Liver (tissue), 9 donors: ENCODE data around the gene USH2A. TPM values are rescaled to one million over a fixed set of nuclear protein-coding genes. Genes with fewer than 3 reads are reported as not detected.

ENCODE experiments used
- DNase-seq: peaks from one replicate; pipeline ENCODE4 v3.0.0-alpha.2; 2017; ENCODE audit warnings: low spot score
- H3K27ac ChIP-seq, 2 donors: one replicate each; pipeline ENCODE4 v1.7.0; 2013; ENCODE audit warnings: inconsistent platforms in 2 of 2, low read length in 2 of 2, control low read depth in 1 of 2, low read depth in 1 of 2, mild to moderate bottlenecking in 1 of 2
- H3K27me3 ChIP-seq, 4 donors: one replicate each; pipeline versions ENCODE4 v1.6.1 to v1.7.0; 2013; ENCODE audit warnings: low read length in 3 of 4, inconsistent platforms in 1 of 4, mild to moderate bottlenecking in 1 of 4, moderate library complexity in 1 of 4; ENCODE audit not compliant: control insufficient read depth in 4 of 4, insufficient read depth in 4 of 4
- H3K36me3 ChIP-seq, 4 donors: one replicate each; pipeline versions ENCODE4 v1.6.1 to v1.7.0; 2013; ENCODE audit warnings: low read length in 3 of 4, mild to moderate bottlenecking in 3 of 4, low read depth in 1 of 4, moderate library complexity in 1 of 4; ENCODE audit not compliant: control insufficient read depth in 4 of 4, insufficient read depth in 3 of 4
- H3K4me1 ChIP-seq, 4 donors: one replicate each; pipeline versions ENCODE4 v1.6.1 to v1.7.0; 2013; ENCODE audit warnings: low read length in 3 of 4, mild to moderate bottlenecking in 3 of 4, moderate library complexity in 1 of 4; ENCODE audit not compliant: control insufficient read depth in 4 of 4, insufficient read depth in 4 of 4
- H3K4me3 ChIP-seq, 3 donors: one replicate each; pipeline versions ENCODE4 v1.6.1 to v1.7.0; 2013; ENCODE audit warnings: low read length in 3 of 3, control low read depth in 1 of 3, low read depth in 1 of 3, mild to moderate bottlenecking in 1 of 3
- H3K9ac ChIP-seq, 2 donors: one replicate each; pipeline ENCODE4 v1.7.0; 2013; ENCODE audit warnings: low read length in 2 of 2, mild to moderate bottlenecking in 2 of 2, moderate library complexity in 2 of 2, control low read depth in 1 of 2, low read depth in 1 of 2
- H3K9me3 ChIP-seq, 4 donors: one replicate each; pipeline versions ENCODE4 v1.6.1 to v1.7.0; 2013; ENCODE audit warnings: low read length in 3 of 4; ENCODE audit not compliant: control insufficient read depth in 4 of 4
- ATF3 ChIP-seq: IDR thresholded peaks from 2 replicates; pipeline ENCODE4 v1.6.1; 2016; ENCODE audit warnings: antibody characterized with exemption
- CTCF ChIP-seq: fragments of 150-350 bp; IDR thresholded peaks from 2 replicates; pipeline ENCODE4 v1.5.1; 2017; ENCODE audit warnings: improper control_type of control experiment, low read depth, low read length; ENCODE audit not compliant: missing input control
- EGR1 ChIP-seq, 2 donors: IDR thresholded peaks; 2 replicates each; pipeline ENCODE4 v1.6.1; 2016 to 2018; ENCODE audit warnings: antibody characterized with exemption in 2 of 2, low read depth in 2 of 2
- FOXA1 ChIP-seq: IDR thresholded peaks from 2 replicates; pipeline ENCODE4 v1.6.1; 2016; ENCODE audit warnings: antibody characterized with exemption
- FOXA2 ChIP-seq: IDR thresholded peaks from 2 replicates; pipeline ENCODE4 v1.6.1; 2016; ENCODE audit warnings: antibody characterized with exemption
- GABPA ChIP-seq, 2 donors: IDR thresholded peaks in 1 of 2; conservative IDR thresholded peaks in 1 of 2; 2 replicates each; pipeline ENCODE4 v1.6.1; 2016; ENCODE audit warnings: antibody characterized with exemption in 2 of 2, mild to moderate bottlenecking in 1 of 2, moderate library complexity in 1 of 2
- HNF4A ChIP-seq, 2 donors: conservative IDR thresholded peaks; 2 replicates each; pipeline ENCODE4 v1.6.1; 2016; ENCODE audit warnings: antibody characterized with exemption in 2 of 2, mild to moderate bottlenecking in 2 of 2
- HNF4G ChIP-seq: IDR thresholded peaks from 2 replicates; pipeline ENCODE4 v1.6.1; 2016; ENCODE audit warnings: antibody characterized with exemption
- JUND ChIP-seq, 2 donors: IDR thresholded peaks; 2 replicates each; pipeline ENCODE4 v1.6.1; 2016; ENCODE audit warnings: antibody characterized with exemption in 2 of 2
- MAX ChIP-seq: IDR thresholded peaks from 2 replicates; pipeline ENCODE4 v1.6.1; 2016; ENCODE audit warnings: antibody characterized with exemption
- NR2F2 ChIP-seq: IDR thresholded peaks from 2 replicates; pipeline ENCODE4 v1.6.1; 2016; ENCODE audit warnings: antibody characterized with exemption
- RAD21 ChIP-seq, 2 donors: IDR thresholded peaks; 2 replicates each; pipeline ENCODE4 v1.6.1; 2016; ENCODE audit warnings: antibody characterized with exemption in 2 of 2, mild to moderate bottlenecking in 2 of 2
- REST ChIP-seq: IDR thresholded peaks from 2 replicates; pipeline ENCODE4 v1.6.1; 2016; ENCODE audit warnings: antibody characterized with exemption, mild to moderate bottlenecking
- RXRA ChIP-seq, 2 donors: IDR thresholded peaks; 2 replicates each; pipeline ENCODE4 v1.6.1; 2017 to 2018; ENCODE audit warnings: antibody characterized with exemption in 2 of 2, mild to moderate bottlenecking in 1 of 2
- SP1 ChIP-seq: IDR thresholded peaks from 2 replicates; pipeline ENCODE4 v1.6.1; 2018; ENCODE audit warnings: antibody characterized with exemption, mild to moderate bottlenecking
- TAF1 ChIP-seq: conservative IDR thresholded peaks from 2 replicates; pipeline ENCODE4 v1.6.1; 2016; ENCODE audit warnings: antibody characterized with exemption, mild to moderate bottlenecking
- YY1 ChIP-seq: IDR thresholded peaks from 2 replicates; pipeline ENCODE4 v1.6.1; 2016; ENCODE audit warnings: antibody characterized with exemption, mild to moderate bottlenecking
- ZBTB33 ChIP-seq: IDR thresholded peaks from 2 replicates; pipeline ENCODE4 v1.6.1; 2016; ENCODE audit warnings: antibody characterized with exemption
- WGBS: extraction: QIAGEN DNeasy Blood & Tissue Kit; methylation state at CpG from one replicate; pipeline ENCODE4 v1.1.7; 2013; 5-methylcytosine and 5-hydroxymethylcytosine counted together
- polyA plus RNA-seq, 2 donors: library from polyadenylated mRNA; stranded (reverse) in 1 of 2; unstranded in 1 of 2; fragments of 200-250 nt in 1 of 2; fragments of >200 nt in 1 of 2; fragmentation: Nextera tagmentation in 1 of 2; extraction: Ambion mirVana in 1 of 2; gene quantifications; one replicate each; pipeline versions ENCODE4 v1.2.1 to v1.2.3, GENCODE V29; 2013 to 2015
- total RNA-seq, 2 donors: library from RNA; depleted of rRNA; stranded (reverse); fragments of >200 nt; gene quantifications; one replicate each; pipeline ENCODE4 v1.2.3, GENCODE V29; 2014
- donor health status: healthy.
- donor health status: healthy.
- donor health status: healthy.
- donor health status: healthy.
- donor health status: healthy.

The USH2A gene
- total and polyA plus RNA-seq, 4 donors: 0.14 to 1.0 (median 0.31) TPM

GRCh38 chr1:216285052-216285451 is 138.2 kb downstream of the USH2A start:
- no peak for DNase-seq
- H3K4me1 ChIP-seq: no peaks in the 10 kb centered on the region
- no peak overlapping the region for H3K9ac ChIP-seq
- no peak for TF ChIP-seq TAF1
- TF ChIP-seq JUND (IDR thresholded peaks at IDR 0.05): no peak
- TF ChIP-seq YY1: no peak
- TF ChIP-seq HNF4G: no peak
- TF ChIP-seq MAX: no peak
- TF ChIP-seq HNF4A (conservative IDR thresholded peaks at IDR 0.05): no peak
- no peak for TF ChIP-seq REST
- no peak for TF ChIP-seq RXRA (IDR thresholded peaks at IDR 0.05)
- no peak for TF ChIP-seq ZBTB33
- TF ChIP-seq SP1: no peak
- TF ChIP-seq NR2F2: no peak
- TF ChIP-seq CTCF: no peak
- TF ChIP-seq EGR1 (IDR thresholded peaks at IDR 0.05; ENCODE audit: low read depth in 2 of 2): no peak
- no peak for TF ChIP-seq ATF3
- no peak for TF ChIP-seq GABPA (IDR thresholded peaks at IDR 0.05 in 1 of 2, conservative IDR thresholded peaks at IDR 0.05 in 1 of 2)
- TF ChIP-seq RAD21 (IDR thresholded peaks at IDR 0.05): no peak
- no peaks in the 10 kb centered on the region for H3K36me3 ChIP-seq
- H3K4me3 ChIP-seq: no peak overlapping the region
- 62% methylated on average over 3 of the region's 3 CpGs for WGBS
- H3K9me3 ChIP-seq: peaks cover 0 to 2% (median 0%) of the 10 kb centered on the region in 4 donors
- no peaks in the 10 kb centered on the region for H3K27me3 ChIP-seq
- H3K27ac ChIP-seq: no peak overlapping the region

- Histone ChIP-seq H3K4me3 (no peak overlapping the region), H3K27me3 (no peaks in the 10 kb centered on the region), H3K27ac (no peak overlapping the region), H3K9ac (no peak overlapping the region), H3K9me3 (peaks cover 0 to 2% (median 0%) of the 10 kb centered on the region in 4 donors), H3K4me1 (no peaks in the 10 kb centered on the region), H3K36me3 (no peaks in the 10 kb centered on the region)
- TF ChIP-seq HNF4A (conservative IDR thresholded peaks at IDR 0.05) (no peak), FOXA2 (no peak), FOXA1 (no peak), CTCF (no peak), SP1 (no peak), EGR1 (IDR thresholded peaks at IDR 0.05; ENCODE audit: low read depth in 2 of 2) (no peak), JUND (IDR thresholded peaks at IDR 0.05) (no peak), ZBTB33 (no peak)
- DNase-seq: no peak
- 83% methylated on average over 2 of the region's 2 CpGs for WGBS
These were observed 141.5 kb downstream of the USH2A start for GRCh38 chr1:216281757-216282156.
